Glomerular endothelial cell (primary cell): Measurements from ENCODE around the gene CCDC8. TPM values are rescaled to one million over a fixed set of nuclear protein-coding genes. Genes with fewer than 3 reads are reported as not detected.
"Not testable (repeated sequence)": the region's sequence is repeated elsewhere in the genome, so short reads cannot be mapped to it uniquely, and the experiment has no call there.

Experiments
- DNase-seq: peaks from one replicate; pipeline ENCODE4 v3.0.0-alpha.2; 2011; ENCODE audit warnings: low read depth, low spot score; ENCODE audit errors: extremely low read depth
- total RNA-seq: library from RNA; depleted of rRNA; stranded (reverse); fragments of >200 nt; gene quantifications from 2 replicates; pipeline ENCODE4 v1.2.3, GENCODE V29; 2015

Gene CCDC8
- total RNA-seq, 1 donor from 2014 or later: 3.3 TPM

GRCh38 chr19:46384396-46384795 is 29.0 kb downstream of the CCDC8 start:
- no peak for DNase-seq

- DNase-seq: no peak
These were observed 29.5 kb downstream of the CCDC8 start for GRCh38 chr19:46383846-46384245.

- no peak for DNase-seq
These were observed 30.1 kb downstream of the CCDC8 start for GRCh38 chr19:46383171-46383815.

- no peak for DNase-seq
These were observed 31.5 kb downstream of the CCDC8 start for GRCh38 chr19:46381756-46382345.

GRCh38 chr19:46381346-46381745 is 32.0 kb downstream of the CCDC8 start:
- no peak for DNase-seq

- DNase-seq: no peak
These were observed 32.7 kb downstream of the CCDC8 start for GRCh38 chr19:46380690-46381089.

- no peak for DNase-seq
These were observed 35.1 kb downstream of the CCDC8 start for GRCh38 chr19:46378268-46378667.

GRCh38 chr19:46376241-46377153 is 36.9 kb downstream of the CCDC8 start:
- DNase-seq: no peak

GRCh38 chr19:46375476-46376067 is 37.8 kb downstream of the CCDC8 start:
- not testable (repeated sequence) for DNase-seq

- DNase-seq: no peak
These were observed 38.6 kb downstream of the CCDC8 start for GRCh38 chr19:46374536-46375475.

GRCh38 chr19:46373491-46374359 is 39.6 kb downstream of the CCDC8 start:
- DNase-seq: no peak

- DNase-seq: no peak
These were observed 40.4 kb downstream of the CCDC8 start for GRCh38 chr19:46372901-46373490.

GRCh38 chr19:46371371-46371901 is 41.9 kb downstream of the CCDC8 start:
- DNase-seq: no peak

GRCh38 chr19:46369817-46370216 is 43.5 kb downstream of the CCDC8 start:
- DNase-seq: no peak

- no peak for DNase-seq
These were observed 45.2 kb downstream of the CCDC8 start for GRCh38 chr19:46368116-46368515.

GRCh38 chr19:46367426-46367825 is 45.9 kb downstream of the CCDC8 start:
- DNase-seq: no peak

GRCh38 chr19:46366620-46367292 is 46.6 kb downstream of the CCDC8 start:
- no peak for DNase-seq

GRCh38 chr19:46365561-46365960 is 47.8 kb downstream of the CCDC8 start:
- no peak for DNase-seq
